Measurements from ENCODE around the gene GHRH. TPM values are rescaled to one million over a fixed set of nuclear protein-coding genes. Genes with fewer than 3 reads are reported as not detected.

GHRH gene
- total RNA-seq, 1 experiment from 2014 or later: not detected

GRCh38 chr20:37270576-37271420 is 9.2 kb upstream of the GHRH start:
- no peak for DNase-seq (ENCODE audit: low read depth, low spot score)
- ATAC-seq: no peak

DNA sequence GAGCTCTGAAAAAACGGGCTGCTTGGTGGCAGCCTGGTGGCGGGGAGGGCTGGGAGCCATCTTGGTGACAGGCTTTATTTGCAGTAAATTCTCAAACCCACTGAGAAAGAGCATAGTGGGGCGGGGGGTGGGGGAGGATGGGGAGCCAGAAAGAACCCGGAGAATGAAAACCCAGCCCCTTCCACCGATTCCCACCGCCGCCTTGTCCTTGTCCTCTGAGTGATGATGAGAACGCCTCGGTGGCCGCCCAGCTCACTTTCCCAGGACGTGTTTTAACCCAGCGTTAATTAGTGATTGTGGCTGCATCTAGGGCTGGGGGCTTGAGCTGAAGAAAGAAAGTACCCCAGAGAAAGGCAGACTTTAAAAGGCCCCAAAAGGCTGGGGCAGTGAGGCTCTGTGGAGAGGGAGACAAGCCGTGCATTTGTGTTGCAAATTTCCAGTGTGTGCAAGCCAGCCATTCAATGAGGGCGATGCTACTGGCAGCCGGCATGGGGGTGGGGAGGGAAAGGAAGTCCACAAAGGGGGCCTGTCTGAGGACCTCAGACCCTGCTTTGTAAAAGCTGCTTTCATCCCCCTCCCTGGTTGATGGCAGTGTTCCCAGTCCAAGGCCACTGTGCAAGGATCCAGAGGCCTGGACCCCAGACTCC is 6.2 kb upstream of the GHRH start:
- H3K36me3 ChIP-seq (ENCODE audit: control insufficient read depth, insufficient read depth, low read length): no peaks in the 10 kb centered on the region
- in situ Hi-C loops (cut with HindIII; ENCODE audit: low pct_unique_long_range_greater_than_20kb, low sequenced_read_pairs) (no loop called here), intact Hi-C loops (cut with micrococcal nuclease; ENCODE audit: unreplicated experiment) (loop anchor here (5.0 kb wide), 1 partner anchor 265 kb away; no protein-coding TSS in a partner anchor)
- ChIA-PET POLR2A (no interaction called here), CTCF (interaction anchor here (0.6 kb wide), 1 partner anchor 56 kb away, joined by 3 read pairs; no protein-coding TSS in a partner anchor)
- no peak overlapping the region for H3K4me3 ChIP-seq (ENCODE audit: low read depth in 2 of 2, low read length in 2 of 2)
- no peaks in the 10 kb centered on the region for H3K4me1 ChIP-seq (ENCODE audit: control insufficient read depth, insufficient read depth, low read length)
- TF ChIP-seq POLR2AphosphoS5 (IDR thresholded peaks at IDR 0.05; ENCODE audit: low read depth, low read length) (no peak), SIN3A (IDR thresholded peaks at IDR 0.05; ENCODE audit: borderline replicate concordance, insufficient read depth, low read depth, low read length) (no peak), CTCF (IDR thresholded peaks at IDR 0.05) (no peak), TCF7L2 (IDR thresholded peaks at IDR 0.05; ENCODE audit: low read depth, low read length) (no peak)
- TF ChIP-seq, protein P1, sequence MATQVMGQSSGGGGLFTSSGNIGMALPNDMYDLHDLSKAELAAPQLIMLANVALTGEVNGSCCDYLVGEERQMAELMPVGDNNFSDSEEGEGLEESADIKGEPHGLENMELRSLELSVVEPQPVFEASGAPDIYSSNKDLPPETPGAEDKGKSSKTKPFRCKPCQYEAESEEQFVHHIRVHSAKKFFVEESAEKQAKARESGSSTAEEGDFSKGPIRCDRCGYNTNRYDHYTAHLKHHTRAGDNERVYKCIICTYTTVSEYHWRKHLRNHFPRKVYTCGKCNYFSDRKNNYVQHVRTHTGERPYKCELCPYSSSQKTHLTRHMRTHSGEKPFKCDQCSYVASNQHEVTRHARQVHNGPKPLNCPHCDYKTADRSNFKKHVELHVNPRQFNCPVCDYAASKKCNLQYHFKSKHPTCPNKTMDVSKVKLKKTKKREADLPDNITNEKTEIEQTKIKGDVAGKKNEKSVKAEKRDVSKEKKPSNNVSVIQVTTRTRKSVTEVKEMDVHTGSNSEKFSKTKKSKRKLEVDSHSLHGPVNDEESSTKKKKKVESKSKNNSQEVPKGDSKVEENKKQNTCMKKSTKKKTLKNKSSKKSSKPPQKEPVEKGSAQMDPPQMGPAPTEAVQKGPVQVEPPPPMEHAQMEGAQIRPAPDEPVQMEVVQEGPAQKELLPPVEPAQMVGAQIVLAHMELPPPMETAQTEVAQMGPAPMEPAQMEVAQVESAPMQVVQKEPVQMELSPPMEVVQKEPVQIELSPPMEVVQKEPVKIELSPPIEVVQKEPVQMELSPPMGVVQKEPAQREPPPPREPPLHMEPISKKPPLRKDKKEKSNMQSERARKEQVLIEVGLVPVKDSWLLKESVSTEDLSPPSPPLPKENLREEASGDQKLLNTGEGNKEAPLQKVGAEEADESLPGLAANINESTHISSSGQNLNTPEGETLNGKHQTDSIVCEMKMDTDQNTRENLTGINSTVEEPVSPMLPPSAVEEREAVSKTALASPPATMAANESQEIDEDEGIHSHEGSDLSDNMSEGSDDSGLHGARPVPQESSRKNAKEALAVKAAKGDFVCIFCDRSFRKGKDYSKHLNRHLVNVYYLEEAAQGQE (IDR thresholded peaks at IDR 0.05; ENCODE audit: insufficient read depth in 1 of 2, low read depth in 2 of 2, low read length in 1 of 2): no peak
- no TSS peak for BruUV-seq (replicated peaks)
- DNase-seq (ENCODE audit: low read depth, low spot score) (no peak), ATAC-seq (no peak)
- H3K27me3 ChIP-seq (ENCODE audit: control insufficient read depth, insufficient read depth, low read length): no peaks in the 10 kb centered on the region
- no peaks in the 10 kb centered on the region for H3K9me3 ChIP-seq (ENCODE audit: control insufficient read depth, insufficient read depth, low read depth, low read length)
- H3K27ac ChIP-seq (ENCODE audit: low read length): no peak overlapping the region

More at GRCh38 chr20:37270576-37271420, 9.2 kb upstream of the GHRH start:
- Histone ChIP-seq H3K27ac (ENCODE audit: low read length) (no peak overlapping the region), H3K4me3 (ENCODE audit: low read depth in 2 of 2, low read length in 2 of 2) (no peak overlapping the region), H3K4me1 (ENCODE audit: control insufficient read depth, insufficient read depth, low read length) (no peaks in the 10 kb centered on the region), H3K27me3 (ENCODE audit: control insufficient read depth, insufficient read depth, low read length) (no peaks in the 10 kb centered on the region), H3K36me3 (ENCODE audit: control insufficient read depth, insufficient read depth, low read length) (no peaks in the 10 kb centered on the region), H3K9me3 (ENCODE audit: control insufficient read depth, insufficient read depth, low read depth, low read length) (no peaks in the 10 kb centered on the region)
- ChIA-PET POLR2A (no interaction called here), CTCF (interaction anchor here (0.6 to 0.7 kb wide), 2 partner anchors 273 to 360 kb away, joined by 3 to 4 read pairs; no protein-coding TSS in a partner anchor)
- intact Hi-C loops (cut with micrococcal nuclease; ENCODE audit: unreplicated experiment) (no loop called here), in situ Hi-C loops (cut with HindIII; ENCODE audit: low pct_unique_long_range_greater_than_20kb, low sequenced_read_pairs) (no loop called here)
- BruUV-seq (replicated peaks): no TSS peak
- TF ChIP-seq, protein P1 (IDR thresholded peaks at IDR 0.05; ENCODE audit: insufficient read depth in 1 of 2, low read depth in 2 of 2, low read length in 1 of 2): no peak
- no peak for TF ChIP-seq TCF7L2 (IDR thresholded peaks at IDR 0.05; ENCODE audit: low read depth, low read length)
- no peak for TF ChIP-seq CTCF (IDR thresholded peaks at IDR 0.05)
- TF ChIP-seq POLR2AphosphoS5 (IDR thresholded peaks at IDR 0.05; ENCODE audit: low read depth, low read length): no peak
- TF ChIP-seq SIN3A (IDR thresholded peaks at IDR 0.05; ENCODE audit: borderline replicate concordance, insufficient read depth, low read depth, low read length): no peak
